GM21619 (cell line): ENCODE data around the gene HUWE1.
"Not testable (repeated sequence)": the region's sequence is repeated elsewhere in the genome, so short reads cannot be mapped to it uniquely, and the experiment has no call there.

Experiments used
- ATAC-seq: cut with Tn5 transposase; IDR thresholded peaks from one replicate; pipeline ENCODE4 v1.9.1; 2021; ENCODE audit not compliant: unreplicated experiment

HUWE1 gene

DNA sequence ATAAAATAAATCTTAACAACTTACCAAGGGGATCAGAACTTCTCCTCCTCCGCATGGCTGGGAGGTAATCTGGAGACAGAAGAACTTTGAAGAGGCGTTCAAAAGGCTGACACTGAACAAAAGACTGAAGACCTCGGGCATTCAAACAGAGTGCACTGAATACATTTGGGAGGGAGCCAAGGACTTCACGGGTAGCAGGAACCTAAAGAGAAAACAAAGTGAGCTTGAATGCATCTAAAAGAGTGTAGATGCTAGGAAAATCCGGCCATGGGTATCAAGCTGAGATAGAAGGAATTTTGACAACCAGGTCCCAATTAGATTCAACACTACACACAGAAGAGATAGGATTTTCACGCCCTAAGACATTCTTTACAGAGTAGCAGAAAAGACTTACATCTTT, 69.6 kb downstream of the HUWE1 start:
- no peak for ATAC-seq

DNA sequence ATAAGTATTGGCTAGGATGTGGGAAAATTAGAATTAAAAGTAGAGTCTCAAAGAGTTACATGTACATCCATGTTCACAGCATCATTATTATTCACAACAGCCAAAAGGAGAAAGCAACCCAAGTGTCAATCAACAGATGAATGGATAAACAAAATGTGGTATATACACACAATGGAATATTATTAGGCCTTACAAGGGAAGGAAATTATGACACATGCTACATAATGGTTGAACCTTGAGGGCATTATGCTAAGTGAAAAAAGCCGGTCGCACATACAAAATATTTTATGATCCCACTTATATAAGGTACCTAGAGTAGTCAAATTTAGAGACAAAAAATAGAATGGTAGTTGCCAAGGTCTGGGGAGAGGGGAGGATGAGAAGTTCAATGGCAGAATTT, 80.1 kb downstream of the HUWE1 start:
- no peak for ATAC-seq

DNA sequence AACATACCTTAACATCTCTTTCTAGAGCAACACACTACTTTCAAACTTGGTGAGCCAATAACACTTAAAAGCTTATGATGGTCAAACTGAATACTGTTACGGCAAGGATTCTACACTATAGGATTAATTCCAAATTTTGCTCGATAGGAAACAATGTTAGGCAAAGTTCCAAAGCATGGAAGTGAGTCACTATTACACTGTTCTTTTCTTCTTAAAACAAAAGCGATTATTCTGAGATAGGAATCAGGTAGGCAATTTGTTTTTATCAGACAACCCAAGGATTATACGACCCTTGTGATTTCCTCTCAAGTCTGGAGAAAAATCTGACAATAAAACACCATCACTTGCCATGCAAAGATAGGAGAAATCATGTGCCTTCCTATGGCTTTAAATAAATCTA, 81.5 kb downstream of the HUWE1 start:
- ATAC-seq, result no peak

- ATAC-seq, result no peak
These were observed 86.6 kb downstream of the HUWE1 start for GRCh38 chrX:53599781-53600396.

DNA sequence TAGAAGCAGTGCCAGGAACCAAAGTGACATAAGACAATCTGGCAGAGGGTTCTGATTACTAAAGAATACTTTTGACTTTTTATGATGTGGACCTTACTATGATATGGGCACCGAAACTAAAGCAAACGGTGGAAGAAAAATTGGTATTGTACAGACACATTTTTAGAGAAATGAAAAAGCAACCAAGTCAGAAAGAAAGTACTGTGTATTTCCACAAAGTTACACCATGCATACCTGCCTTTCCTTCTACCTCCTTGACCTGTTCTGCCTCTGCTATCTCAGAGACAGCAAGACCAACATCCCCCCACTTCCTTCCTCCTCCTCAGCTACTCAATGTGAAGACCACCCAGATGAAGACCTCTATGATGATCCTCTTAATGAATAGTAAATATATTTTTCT, 88.3 kb downstream of the HUWE1 start:
- ATAC-seq, result no peak

GRCh38 chrX:53595266-53595810, 91.2 kb downstream of the HUWE1 start:
- ATAC-seq, result no peak

DNA sequence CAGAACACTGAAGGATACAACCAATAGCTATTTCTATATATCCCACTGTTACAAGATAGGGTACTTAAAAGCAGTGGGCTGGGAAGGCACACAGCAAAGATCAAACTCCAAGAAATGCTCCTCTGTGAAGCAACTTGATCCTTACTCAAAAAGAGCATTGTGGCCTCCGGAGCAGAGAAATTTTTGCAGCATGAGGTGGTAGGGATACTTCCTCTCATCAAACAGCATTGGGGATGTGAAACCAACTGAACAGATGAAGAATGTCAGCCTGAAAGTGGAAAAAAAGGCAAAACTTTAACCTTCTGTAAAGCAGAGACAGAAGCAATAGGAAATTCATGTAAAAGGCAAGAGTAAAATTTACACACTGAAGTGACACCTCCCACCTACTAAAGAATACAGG, 92.2 kb downstream of the HUWE1 start:
- ATAC-seq, result no peak

DNA sequence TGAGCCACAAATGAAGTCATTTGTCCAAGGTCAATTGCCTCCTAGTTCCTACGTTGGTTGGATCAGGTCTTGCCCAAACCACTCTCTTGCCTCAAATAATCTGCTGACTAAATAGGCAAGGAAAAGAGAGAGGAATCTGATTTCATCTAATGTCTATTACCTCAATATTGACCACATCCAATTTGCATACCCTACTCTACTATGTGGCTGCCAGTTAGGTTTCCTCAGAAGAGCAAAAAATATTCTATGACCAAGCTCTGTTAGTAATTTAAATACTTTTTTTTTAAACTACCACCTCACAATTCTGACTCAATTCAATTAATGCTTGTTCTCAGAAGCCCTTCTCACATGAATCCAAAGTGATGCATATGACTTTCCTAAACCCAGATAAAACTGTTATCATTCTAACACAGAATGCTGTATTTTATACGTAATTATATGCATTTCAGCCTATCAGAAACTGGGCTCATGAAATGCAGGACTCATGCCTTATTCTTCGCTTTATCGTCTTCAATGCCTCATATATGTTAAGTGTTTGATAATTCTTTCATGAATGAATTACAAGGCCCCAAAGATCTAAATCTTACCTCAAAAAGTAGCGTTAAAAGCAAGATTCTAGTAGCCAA, 98.6 kb downstream of the HUWE1 start:
- ATAC-seq, result no peak

GRCh38 chrX:53584891-53585290, 101.6 kb downstream of the HUWE1 start:
- ATAC-seq, result no peak

DNA sequence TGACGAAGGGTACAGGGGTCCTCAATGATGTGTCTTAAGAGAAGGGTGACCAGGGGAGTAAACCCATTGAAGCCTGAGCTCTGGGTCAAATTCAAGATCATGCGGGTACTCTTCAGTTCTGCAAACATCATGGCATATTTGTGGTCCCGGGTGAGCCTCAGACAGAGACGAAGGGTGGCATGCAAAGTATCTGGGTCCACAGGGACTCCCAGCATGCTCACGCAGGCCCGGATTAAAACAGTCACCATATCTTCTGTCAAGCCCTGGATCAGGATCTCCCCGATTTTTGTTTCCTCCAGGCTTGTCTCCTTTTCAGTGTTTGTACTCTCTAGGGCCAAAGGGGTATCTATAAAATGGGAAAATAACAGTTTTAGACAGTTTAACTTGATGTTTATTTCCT, 102.9 kb downstream of the HUWE1 start:
- no peak for ATAC-seq

DNA sequence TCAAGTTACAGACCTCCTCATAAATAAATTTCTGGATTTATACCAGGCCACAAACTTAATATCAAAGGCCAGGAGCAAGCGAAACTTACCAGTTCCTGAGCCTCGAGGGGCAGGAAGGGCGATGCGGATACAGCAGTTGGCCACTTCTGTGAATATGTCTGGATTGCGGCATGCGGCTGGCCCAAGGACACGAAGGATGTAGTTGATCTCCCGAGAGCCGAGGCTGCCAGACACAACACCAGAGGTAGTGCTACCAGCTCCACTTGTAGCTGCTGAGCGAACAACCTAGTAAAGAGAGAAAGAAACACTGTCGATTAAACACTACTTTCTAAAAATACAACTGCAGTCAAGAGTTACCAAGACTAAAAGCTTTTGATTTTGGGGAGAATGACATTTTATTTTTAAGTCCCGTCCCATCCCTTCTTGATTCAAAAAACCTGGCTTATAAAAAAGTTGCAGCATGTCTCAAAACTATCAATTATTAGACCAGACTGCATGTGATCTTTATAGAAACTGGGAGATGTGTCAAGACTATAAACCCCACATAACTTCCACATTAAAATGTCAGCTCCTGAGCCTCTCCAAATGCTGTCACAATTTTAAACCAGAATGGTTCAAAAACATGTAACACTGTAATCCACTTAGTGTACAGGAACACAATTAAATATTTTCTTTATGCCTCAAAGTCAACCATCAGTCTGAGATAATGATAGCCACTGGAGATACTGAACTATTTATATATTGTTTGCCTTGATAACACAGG, 105.6 kb downstream of the HUWE1 start:
- ATAC-seq, result no peak

GRCh38 chrX:53571494-53571893, 115.0 kb downstream of the HUWE1 start:
- no peak for ATAC-seq

DNA sequence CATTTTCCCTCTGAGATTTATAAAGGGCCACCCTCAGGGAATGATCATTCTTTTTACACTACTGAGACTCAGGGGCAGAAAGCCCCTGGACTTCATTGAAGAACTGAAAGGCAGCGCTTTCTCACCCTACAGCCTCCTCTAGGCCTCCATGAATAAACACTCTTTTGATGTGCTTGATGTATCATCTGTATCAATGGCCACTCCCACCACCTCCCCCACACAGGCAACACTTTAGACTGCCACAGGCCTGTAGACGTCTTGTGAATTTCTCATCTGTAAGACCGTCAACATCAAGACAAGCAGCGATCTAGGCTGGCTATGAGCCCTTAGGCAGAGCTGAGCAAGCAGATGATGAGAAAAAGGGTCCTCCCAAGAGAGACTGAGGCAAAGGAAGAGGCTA, 123.2 kb downstream of the HUWE1 start:
- no peak for ATAC-seq

GRCh38 chrX:53561912-53562311, 124.6 kb downstream of the HUWE1 start:
- ATAC-seq, result no peak

DNA sequence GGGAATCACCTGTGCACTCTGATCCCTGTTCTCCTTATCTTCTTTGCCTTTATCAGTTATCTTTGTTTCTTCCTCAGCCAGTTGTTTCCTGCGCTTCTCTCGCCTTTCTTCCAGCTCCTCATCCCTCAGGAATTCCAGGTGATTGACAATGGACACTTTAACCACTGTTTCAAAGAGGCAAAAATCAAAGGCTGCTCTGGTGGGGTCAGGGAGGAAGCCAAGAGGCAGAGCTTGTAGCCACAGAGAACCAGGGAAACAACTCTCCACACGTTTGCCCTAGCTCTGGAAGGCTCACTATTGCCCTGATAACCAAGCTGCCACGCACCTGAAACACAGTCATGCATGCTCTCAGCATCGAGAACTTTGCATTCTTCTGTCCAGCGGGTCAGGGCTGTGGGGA, 127.9 kb downstream of the HUWE1 start:
- ATAC-seq, result no peak

DNA sequence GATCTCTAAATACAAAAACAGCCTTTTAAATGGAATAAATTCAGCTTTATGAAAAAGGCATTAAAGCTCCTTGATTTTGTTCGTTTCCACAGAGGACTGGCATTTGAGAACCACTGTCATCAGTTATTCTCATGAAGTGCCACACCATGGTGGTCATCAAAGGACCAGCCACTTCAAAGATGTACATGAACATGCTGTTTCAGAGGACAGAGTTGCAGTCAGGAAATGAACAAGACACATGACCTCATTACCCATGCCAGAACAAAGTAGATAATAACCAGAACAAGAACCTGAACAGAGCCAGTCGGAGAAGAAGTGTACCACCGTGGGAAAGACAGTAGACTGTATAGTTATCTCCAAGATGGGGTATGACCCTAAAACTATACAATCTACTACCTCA, 129.7 kb downstream of the HUWE1 start:
- no peak for ATAC-seq

- ATAC-seq, result no peak
These were observed 135.6 kb downstream of the HUWE1 start for GRCh38 chrX:53550756-53551463.

DNA sequence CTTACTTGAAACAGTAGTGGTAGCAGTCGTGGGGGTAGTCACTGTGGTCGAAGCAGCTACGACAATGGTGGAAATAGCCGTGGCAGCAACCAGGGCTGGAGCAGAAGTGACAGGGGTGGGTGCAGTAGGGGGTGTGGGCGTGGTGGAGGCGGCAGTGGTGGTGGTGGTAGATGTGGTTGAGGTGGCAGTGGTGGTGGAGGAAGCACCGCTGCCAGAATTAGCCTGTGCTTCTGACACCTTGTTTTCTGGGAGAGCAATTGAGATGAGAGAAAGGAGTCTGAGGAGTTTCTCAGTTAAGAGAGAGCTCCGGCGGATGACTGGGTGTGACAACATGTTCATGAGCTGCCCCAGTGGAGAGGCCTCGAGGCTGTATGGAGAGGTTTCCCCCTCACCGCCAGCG, 138.9 kb downstream of the HUWE1 start:
- ATAC-seq, result no peak

DNA sequence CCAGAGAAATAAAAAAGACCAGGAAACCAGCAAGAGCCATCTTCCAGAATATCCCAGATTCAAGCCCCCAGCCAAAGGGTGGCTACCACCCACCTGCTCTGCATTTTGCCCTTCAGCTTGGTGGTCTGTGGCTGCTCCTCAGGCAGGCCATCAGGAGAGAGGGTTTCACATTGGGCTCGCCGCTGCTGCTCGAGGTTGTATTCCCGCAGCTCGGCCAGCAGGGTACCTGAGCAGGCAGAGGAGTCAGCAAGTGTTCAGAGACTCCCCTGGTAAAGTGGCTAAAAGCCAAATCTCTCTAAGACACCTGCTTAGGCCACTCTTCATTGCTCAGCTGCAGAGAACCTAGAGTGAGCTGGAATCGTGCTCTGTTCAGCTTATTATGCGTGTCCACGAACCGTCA, 141.6 kb downstream of the HUWE1 start:
- ATAC-seq, result no peak

- no peak for ATAC-seq
These were observed 147.7 kb downstream of the HUWE1 start for GRCh38 chrX:53538781-53539180.

DNA sequence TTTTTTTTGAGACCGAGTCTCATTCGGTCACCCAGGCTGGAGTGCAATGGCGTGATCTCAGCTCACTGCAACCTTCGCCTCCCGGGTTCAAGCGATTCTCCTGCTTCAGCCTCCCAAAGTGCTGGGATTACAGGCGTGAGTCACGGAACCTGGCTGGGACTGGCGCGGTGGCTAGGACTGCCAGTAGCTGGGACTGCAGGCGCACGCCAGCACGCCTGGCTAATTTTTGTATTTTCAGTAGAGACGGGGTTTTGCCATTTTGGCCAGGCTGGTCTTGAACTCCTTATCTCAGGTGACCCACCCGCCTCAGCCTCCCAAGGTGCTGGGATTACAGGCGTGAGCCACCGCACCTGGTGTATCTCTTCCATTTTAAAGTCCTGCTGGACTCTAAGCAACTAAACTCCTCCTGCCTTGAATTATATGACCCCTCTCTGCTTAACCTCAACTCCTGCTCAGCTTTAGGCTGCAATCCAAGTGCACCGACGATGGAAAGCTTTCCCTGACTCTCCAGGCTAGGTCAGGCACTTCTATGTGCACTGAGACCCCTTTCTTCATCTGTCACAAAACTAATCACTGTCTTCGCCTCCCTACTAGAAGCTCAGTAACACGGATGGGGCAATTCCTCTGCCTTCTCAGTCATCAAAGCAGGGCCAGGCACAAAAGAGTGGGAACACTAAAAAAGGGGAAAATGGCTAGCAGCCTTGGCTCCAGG, 155.1 kb downstream of the HUWE1 start:
- not testable (repeated sequence) for ATAC-seq
